ENCODE measurements around the gene OR6S1. TPM values are rescaled to one million over a fixed set of nuclear protein-coding genes. Genes with fewer than 3 reads are reported as not detected.

Gene OR6S1
- total RNA-seq, 1 donor from 2014 or later: not detected

DNA sequence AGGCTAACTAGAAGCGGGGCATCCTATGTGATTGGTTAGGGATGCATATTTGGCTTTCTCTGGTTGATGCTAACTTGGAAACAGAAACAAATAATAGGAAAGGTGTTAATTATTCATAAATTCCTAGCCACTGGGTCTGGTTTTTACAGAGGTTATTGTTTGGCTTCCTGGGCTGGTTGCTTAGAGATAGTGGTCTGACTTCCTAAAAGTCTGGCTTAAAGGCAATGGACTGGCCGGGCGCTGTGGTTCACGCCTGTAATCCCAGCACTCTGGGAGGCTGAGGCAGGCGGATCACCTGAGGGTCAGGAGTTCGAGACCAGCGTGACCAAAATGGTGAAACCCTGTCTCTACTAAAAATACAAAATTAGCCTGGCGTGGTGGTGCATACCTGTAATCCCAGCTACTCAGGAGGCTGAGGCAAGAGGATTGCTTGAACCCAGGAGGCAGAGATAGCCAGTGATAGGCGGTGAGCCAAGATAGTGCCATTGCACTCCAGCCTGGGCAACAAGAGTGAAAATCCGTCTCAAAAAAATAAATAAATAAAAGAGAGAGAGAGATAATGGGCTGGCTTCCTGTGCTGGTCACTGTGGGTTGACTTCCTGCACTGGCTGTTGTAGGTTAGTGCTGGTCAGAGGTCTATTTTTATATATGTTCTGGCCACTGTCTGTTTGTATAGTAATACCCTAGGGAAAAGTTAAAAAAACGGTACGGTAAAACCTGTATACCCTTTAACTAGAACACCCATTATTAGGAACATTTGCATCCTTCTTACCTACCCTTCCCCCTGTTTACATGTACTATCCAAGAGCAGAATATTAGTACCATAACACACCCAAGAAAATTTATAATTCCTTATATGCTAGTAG lies 24.1 kb downstream of the OR6S1 start:
- DNase-seq: no peak
- no peaks in the 10 kb centered on the region for H3K36me3 Mint-ChIP-seq (ENCODE audit: low read depth)
- no peak overlapping the region for H3K27ac Mint-ChIP-seq
- H3K4me3 Mint-ChIP-seq: no peak overlapping the region
- intact Hi-C loops (cut with micrococcal nuclease): no loop called here
- H3K4me1 Mint-ChIP-seq: peaks cover 18% of the 10 kb centered on the region
- peaks cover 3% of the 10 kb centered on the region for H3K27me3 Mint-ChIP-seq
- no peaks in the 10 kb centered on the region for H3K9me3 Mint-ChIP-seq

DNA sequence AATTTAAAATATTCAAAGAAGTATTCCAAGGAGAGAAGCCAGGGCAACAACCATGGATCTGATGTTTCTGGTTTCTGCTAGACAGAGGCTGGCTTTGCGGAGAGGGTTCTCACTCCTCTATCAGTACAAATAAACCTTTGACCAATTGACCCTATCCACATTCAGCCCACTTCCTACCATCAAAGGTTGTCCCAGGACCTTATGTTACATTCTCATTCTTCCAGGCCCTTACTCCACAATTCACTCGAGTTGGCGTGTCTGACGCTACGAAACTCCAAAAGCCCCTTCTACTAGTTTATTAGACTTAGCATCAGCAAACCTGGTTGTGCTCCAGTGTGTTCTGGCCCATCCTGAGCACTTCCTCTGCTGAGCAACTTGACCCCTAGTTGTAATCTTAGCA lies 25.5 kb downstream of the OR6S1 start:
- intact Hi-C loops (cut with micrococcal nuclease): no loop called here
- no peak for DNase-seq
- Mint-ChIP-seq H3K27me3 (peaks cover 3% of the 10 kb centered on the region), H3K4me1 (peaks cover 18% of the 10 kb centered on the region), H3K9me3 (no peaks in the 10 kb centered on the region), H3K4me3 (no peak overlapping the region), H3K36me3 (ENCODE audit: low read depth) (no peaks in the 10 kb centered on the region), H3K27ac (no peak overlapping the region)

DNA sequence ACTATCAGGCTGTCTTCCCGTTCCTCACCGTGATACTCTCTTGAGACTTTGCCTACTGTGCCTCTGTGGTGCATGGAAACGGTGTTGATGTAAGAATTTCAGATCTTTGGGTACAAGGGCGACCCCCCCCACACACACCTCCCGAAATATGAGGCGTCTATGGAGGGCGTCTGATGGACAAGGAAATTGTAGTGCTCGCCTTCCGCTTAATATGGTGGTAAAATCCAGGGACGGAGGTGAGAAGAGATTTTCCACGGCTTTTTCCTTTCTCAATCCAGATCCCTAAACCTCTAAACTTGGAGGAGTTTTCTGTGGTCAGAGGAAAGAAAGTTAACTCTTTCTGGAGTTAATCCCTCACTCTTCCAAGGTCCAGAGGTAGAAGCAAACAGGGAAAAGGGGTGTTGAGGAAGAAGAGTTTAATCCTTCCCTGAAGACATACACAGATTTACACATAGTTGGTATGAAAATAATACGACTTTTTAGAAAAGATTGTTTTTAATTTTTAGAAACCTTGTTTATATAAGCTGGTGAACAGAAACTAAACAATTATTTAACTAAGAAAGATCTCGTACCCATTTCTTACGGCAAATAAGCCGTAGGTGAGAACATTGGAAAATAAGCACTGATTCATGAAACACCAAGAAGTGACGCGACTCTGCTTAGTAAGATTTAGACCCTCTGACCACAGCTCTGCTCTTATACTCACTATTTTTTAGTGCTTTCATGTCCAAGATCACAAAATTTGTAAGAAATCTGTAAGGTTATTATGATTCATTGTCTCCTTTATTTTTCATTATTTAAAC lies 27.3 kb downstream of the OR6S1 start:
- DNase-seq: no peak
- peaks cover 3% of the 10 kb centered on the region for H3K27me3 Mint-ChIP-seq
- H3K36me3 Mint-ChIP-seq (ENCODE audit: low read depth): no peaks in the 10 kb centered on the region
- no peak overlapping the region for H3K27ac Mint-ChIP-seq
- H3K4me1 Mint-ChIP-seq: peaks cover 18% of the 10 kb centered on the region
- H3K9me3 Mint-ChIP-seq: no peaks in the 10 kb centered on the region
- H3K4me3 Mint-ChIP-seq: no peak overlapping the region
- intact Hi-C loops (cut with micrococcal nuclease): loop anchor here (5.0 kb wide), 2 partner anchors 488 to 898 kb away; partner anchors contain the start of genes METTL3 and TMEM253

DNA sequence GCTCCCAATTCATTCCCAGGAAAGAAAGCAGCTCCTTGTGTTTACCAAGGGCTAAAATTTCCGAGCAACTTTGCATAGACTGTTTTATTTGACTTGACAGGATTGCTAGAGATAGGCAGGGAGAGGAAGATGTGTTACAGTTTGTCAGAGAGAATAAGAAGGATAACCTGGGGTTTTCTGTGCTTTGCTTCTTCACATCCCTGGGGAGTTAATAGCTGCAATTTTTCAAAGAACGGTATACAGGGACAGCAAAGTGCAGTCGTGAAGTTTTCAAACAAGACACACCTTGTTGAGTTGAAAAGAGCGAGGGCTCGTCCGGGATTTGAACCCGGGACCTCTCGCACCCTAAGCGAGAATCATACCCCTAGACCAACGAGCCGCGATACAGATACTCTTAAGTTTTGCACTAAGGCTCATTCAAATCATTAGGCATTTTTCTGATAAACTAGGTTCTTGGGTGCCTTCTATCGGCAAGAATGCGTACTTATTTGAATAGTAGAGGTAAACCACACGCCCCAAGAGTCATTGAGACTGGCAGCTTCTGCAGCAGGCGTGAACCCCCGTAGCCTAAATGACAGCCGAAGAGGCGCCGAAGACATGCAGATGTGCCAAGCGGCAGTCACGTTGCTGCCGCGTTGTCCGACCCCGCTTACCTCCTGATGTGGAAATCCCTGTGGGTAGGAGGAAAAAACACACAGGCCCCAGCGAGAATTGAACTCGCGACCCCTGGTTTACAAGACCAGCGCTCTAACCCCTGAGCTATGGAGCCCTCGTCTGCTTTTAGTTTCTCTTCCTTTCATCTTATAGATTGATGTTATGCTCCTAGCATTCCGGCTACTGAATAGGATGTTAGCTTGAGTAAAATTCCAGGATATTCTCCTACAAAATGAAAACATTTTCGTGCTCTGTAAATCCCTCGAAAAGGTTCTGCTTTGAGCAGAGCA lies 28.1 kb downstream of the OR6S1 start:
- Mint-ChIP-seq H3K27me3 (peaks cover 1% of the 10 kb centered on the region), H3K4me1 (peaks cover 14% of the 10 kb centered on the region), H3K4me3 (no peak overlapping the region), H3K27ac (no peak overlapping the region), H3K36me3 (ENCODE audit: low read depth) (no peaks in the 10 kb centered on the region), H3K9me3 (no peaks in the 10 kb centered on the region)
- intact Hi-C loops (cut with micrococcal nuclease): loop anchor here (1.0 to 5.0 kb wide), 10 partner anchors 12 to 899 kb away; partner anchors contain the start of genes APEX1, METTL3, PARP2 and PNP
- DNase-seq: peak; percentile 94

DNA sequence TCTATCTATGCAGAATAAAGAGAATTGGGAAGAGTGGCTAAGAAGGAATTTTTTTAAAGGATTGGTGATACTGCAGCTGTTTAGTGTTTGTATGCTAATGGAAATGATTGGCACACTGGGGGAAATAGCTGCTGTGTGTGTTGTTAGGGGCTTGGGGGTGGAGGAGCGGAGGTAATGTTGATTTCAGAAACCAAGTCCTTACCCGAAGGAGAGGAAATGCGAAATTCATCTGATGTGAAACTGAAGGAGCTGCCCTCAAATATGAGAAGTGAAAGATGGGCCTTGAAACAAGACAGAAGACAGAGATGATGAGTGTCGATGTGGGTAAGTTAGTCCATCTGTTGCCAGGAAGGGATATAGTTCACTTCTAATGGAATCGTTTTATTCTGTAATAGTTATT lies 29.1 kb downstream of the OR6S1 start:
- Mint-ChIP-seq H3K4me1 (peaks cover 10% of the 10 kb centered on the region), H3K36me3 (ENCODE audit: low read depth) (no peaks in the 10 kb centered on the region), H3K4me3 (no peak overlapping the region), H3K27me3 (peaks cover 1% of the 10 kb centered on the region), H3K9me3 (no peaks in the 10 kb centered on the region), H3K27ac (no peak overlapping the region)
- no peak for DNase-seq
- intact Hi-C loops (cut with micrococcal nuclease): loop anchor here (2.0 to 5.0 kb wide), 3 partner anchors 200 to 900 kb away; partner anchors contain the start of genes METTL3, TEP1 and TMEM253

DNA sequence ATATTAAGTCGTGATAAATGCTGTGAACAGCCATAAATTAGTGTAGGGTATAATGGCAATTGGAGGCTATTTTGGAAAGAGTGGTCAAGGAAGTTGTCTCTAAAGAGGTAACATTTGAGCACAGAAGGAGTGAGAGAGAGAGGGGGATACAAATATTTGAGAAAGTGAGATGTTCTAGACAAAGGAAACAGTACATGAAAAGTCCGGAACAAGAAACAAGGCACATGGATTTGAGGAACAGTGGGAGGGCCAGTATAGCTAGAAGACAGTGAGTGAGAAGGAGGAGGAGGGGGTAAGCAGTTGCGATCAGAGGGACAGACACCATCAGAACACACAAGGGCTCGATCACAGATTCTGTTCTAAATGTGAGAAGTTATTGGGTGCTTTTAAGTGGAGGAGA lies 30.2 kb downstream of the OR6S1 start:
- Mint-ChIP-seq H3K9me3 (no peaks in the 10 kb centered on the region), H3K27me3 (peaks cover 1% of the 10 kb centered on the region), H3K4me1 (peaks cover 9% of the 10 kb centered on the region), H3K36me3 (ENCODE audit: low read depth) (no peaks in the 10 kb centered on the region), H3K4me3 (no peak overlapping the region), H3K27ac (no peak overlapping the region)
- no peak for DNase-seq
- intact Hi-C loops (cut with micrococcal nuclease): loop anchor here (2.0 to 5.0 kb wide), 3 partner anchors 244 to 901 kb away; partner anchors contain the start of genes METTL3 and TMEM253

DNA sequence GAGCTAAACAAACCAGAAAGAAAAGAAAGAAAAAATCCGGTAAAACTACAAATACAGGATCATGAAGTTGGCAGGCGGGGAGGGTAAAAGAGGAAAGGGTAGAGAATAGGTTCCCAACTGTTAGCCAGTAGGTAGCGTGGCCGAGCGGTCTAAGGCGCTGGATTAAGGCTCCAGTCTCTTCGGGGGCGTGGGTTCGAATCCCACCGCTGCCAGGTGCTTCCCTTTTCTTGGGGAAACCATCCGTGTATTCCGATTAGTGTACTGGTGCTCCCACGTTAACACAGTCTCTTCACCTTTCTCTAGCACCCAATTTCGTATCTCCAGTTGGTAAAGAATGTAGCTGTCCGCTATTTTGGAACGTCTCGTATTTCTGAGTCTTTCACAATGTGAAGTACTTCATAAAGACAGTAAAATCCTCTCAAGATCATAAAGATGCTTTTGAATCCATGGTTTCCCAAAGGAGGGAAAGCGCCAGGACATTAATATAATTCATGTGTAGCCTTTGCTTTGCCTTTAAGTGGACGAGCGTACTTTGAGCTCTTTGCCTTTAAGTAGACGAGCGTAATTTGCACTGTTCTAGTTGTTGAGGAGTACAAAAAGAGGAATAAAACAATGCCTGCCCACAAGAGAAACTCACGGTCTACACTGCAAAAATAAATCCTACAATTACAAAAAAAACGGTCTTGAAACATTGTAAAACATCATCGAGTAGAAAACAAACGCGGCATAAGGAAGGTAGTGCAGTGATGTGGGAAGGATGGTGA lies 31.3 kb downstream of the OR6S1 start:
- H3K4me1 Mint-ChIP-seq: peaks cover 8% of the 10 kb centered on the region
- H3K27me3 Mint-ChIP-seq: no peaks in the 10 kb centered on the region
- no peaks in the 10 kb centered on the region for H3K36me3 Mint-ChIP-seq (ENCODE audit: low read depth)

DNA sequence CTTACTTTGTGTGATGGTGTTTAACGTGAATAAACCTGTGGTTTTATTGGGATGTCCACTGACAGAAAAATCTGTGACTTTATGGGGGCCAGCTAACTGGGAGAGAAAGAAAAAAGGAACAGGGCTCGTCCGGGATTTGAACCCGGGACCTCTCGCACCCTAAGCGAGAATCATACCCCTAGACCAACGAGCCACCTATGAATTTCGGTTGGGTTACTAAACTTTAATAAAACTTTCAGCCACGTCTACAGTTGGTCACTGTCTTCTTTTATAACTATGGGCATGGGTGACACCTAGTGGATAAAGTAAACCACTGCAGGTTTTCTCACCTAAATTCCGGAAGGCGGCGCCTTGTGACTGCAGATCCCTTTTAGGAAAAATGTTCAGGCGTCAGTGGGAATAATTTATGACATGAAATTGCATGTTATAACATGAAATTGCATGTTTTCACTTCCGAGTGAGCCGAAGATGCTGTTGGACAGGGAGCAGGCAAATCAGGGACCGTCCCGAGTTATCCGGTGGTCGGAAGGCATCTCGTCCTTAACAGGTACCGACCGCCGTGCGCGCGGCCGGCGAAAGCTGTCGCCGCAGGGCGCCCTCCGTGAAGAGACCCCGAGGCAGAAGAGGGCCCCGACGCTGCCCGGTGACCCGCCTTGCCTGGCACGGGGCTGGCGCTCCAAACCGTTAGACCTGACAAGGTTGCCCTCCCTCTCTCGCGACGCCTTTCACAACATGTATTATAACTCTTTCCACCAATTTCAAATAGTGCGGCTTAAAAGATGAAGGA lies 32.1 kb downstream of the OR6S1 start:
- no peak overlapping the region for H3K27ac Mint-ChIP-seq
- no peaks in the 10 kb centered on the region for H3K36me3 Mint-ChIP-seq (ENCODE audit: low read depth)
- H3K4me3 Mint-ChIP-seq: no peak overlapping the region
- intact Hi-C loops (cut with micrococcal nuclease): loop anchor here (1.0 to 5.0 kb wide), 10 partner anchors 78 to 903 kb away; partner anchors contain the start of genes METTL3, PARP2, TMEM253 and TTC5
- peak; percentile 90 for DNase-seq
- H3K27me3 Mint-ChIP-seq: no peaks in the 10 kb centered on the region
- no peaks in the 10 kb centered on the region for H3K9me3 Mint-ChIP-seq
- H3K4me1 Mint-ChIP-seq: peaks cover 4% of the 10 kb centered on the region

More for the DNA sequence above, 31.3 kb downstream of the OR6S1 start:
- Mint-ChIP-seq H3K27ac (no peak overlapping the region), H3K9me3 (no peaks in the 10 kb centered on the region), H3K4me3 (no peak overlapping the region)
- peak; percentile 91 for DNase-seq
- intact Hi-C loops (cut with micrococcal nuclease): loop anchor here (2.0 to 5.0 kb wide), 3 partner anchors 245 to 902 kb away; partner anchors contain the start of genes METTL3 and TMEM253

DNA sequence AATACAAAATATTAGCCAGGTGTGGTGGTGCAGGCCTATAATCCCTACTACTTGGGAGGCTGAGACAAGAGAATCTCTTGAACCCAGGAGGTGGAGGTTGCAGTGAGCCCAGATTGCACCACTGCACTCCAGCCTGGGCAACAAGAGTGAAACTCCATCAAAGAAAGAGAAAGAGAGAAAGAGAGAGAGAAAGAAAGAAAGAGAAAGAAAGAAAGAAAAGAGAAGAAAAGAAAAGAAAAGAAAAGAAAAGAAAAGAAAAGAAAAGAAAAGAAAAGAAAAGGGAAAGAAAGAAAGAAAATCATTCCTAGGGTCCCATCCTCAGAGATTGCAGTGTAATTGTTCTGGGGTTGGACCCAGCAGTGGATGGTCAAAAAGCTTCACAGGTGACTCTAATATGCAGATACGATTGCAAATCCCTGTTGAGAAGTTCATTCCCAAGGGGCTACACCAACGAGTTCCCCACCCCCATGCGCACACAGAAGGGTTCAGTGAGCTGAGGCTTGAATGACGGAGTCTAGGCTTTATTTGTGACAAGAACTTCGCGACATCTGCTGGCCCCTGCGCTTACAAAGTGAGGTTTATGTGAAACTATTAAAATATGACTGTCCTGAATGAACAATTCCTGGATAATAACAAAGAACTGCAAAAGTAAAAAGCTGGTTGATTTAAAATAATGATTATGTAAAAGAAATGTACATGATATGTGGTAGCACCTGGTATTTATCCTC lies 32.9 kb downstream of the OR6S1 start:
- no peak overlapping the region for H3K27ac Mint-ChIP-seq
- H3K36me3 Mint-ChIP-seq (ENCODE audit: low read depth): no peaks in the 10 kb centered on the region
- H3K4me1 Mint-ChIP-seq: peaks cover 4% of the 10 kb centered on the region
- no peak for DNase-seq
- intact Hi-C loops (cut with micrococcal nuclease): loop anchor here (1.0 kb wide), 7 partner anchors 77 to 303 kb away; partner anchors contain the start of genes PARP2 and TTC5
- no peak overlapping the region for H3K4me3 Mint-ChIP-seq
- H3K9me3 Mint-ChIP-seq: no peaks in the 10 kb centered on the region
- H3K27me3 Mint-ChIP-seq: no peaks in the 10 kb centered on the region

DNA sequence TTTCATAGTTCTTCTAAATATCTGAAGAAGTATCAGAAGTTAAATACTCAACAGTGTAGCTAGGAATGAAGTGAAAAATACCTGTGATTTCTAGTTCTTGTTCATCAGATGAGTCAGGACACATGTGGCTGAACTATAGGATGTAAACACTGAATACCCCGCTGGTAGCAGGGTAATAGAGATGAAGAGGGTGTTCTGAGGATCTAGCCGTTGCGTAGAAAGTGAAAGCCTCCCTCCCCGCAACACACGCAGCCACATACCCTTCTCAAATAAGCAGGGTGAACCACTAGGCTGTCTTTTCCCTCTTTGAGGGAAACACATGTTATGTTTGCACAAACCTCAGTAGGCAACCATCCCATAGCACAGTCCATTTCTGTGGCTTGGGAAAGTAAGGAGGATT lies 33.9 kb downstream of the OR6S1 start:
- H3K36me3 Mint-ChIP-seq (ENCODE audit: low read depth): no peaks in the 10 kb centered on the region
- no peak overlapping the region for H3K27ac Mint-ChIP-seq
- no peak overlapping the region for H3K4me3 Mint-ChIP-seq
- H3K9me3 Mint-ChIP-seq: no peaks in the 10 kb centered on the region
- no peaks in the 10 kb centered on the region for H3K27me3 Mint-ChIP-seq
- intact Hi-C loops (cut with micrococcal nuclease): no loop called here
- peaks cover 4% of the 10 kb centered on the region for H3K4me1 Mint-ChIP-seq
- DNase-seq: no peak

DNA sequence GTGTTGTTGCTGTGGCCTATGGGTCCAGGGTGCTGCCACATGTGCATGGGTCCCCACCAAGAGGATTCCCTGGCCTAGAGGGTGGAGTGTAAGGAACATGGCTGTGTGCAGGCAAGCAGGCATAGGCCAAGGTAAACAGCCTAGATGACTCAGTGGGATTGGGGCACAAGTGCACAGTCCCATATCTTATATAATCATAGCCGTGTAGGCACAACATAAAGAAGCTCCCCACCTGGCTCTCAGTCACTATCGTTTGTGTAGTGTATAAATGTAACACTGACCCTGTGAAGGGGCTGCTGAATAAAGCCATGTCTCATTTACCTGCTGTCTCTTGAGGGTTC lies 34.6 kb downstream of the OR6S1 start:
- no peak overlapping the region for H3K27ac Mint-ChIP-seq
- no peaks in the 10 kb centered on the region for H3K36me3 Mint-ChIP-seq (ENCODE audit: low read depth)
- no peak for DNase-seq
- intact Hi-C loops (cut with micrococcal nuclease): no loop called here
- no peaks in the 10 kb centered on the region for H3K9me3 Mint-ChIP-seq
- H3K4me3 Mint-ChIP-seq: no peak overlapping the region
- no peaks in the 10 kb centered on the region for H3K27me3 Mint-ChIP-seq
- H3K4me1 Mint-ChIP-seq: peaks cover 4% of the 10 kb centered on the region

All from activated CD4-positive, alpha-beta T cell treated with anti-CD3 and anti-CD28 coated beads, Interleukin-2, amount 10 ng/mL, durations not matched to agents 24 days and 14 days (primary cell).